SU-DHL-6 (cell line): ENCODE results near the gene PPT2.

Experiments used
- CTCF ChIP-seq: fragments of 200-600 bp; sonication (generic); IDR thresholded peaks from one replicate; pipeline ENCODE4 v1.5.1; 2017; ENCODE audit warnings: antibody characterized with exemption, mild to moderate bottlenecking, low read length, moderate library complexity; ENCODE audit not compliant: insufficient read depth, poor library complexity, severe bottlenecking
- EZH2phosphoT487 ChIP-seq: fragments of 200-600 bp; sonication (generic), shearing (Covaris generic); conservative IDR thresholded peaks from 2 replicates; pipeline ENCODE4 v1.6.1; 2018; ENCODE audit warnings: mild to moderate bottlenecking, antibody characterized with exemption, low read length, moderate library complexity, mixed read lengths

DNA sequence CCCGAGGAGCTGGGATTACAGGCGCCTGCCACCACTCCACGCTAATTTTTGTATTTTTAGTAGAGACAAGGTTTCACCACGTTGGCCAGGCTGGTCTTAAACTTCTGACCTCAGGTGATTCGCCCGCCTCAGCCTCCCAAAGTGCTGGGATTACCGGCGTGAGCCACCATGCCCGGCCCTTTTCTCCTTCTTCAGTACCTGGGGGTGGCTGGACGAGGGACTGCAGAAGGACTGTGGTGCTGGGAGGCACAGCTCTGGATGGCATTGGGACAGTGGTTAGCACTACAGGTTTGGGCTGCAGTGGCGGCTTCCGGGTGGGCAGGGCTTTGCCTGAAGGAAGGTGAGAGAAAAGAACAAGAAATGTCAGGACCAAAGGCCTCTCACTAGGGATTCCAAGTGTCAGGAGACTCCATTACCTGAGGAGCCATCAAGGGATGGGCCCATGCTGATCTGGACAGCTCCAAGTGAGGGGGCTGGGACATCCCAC is 33.3 kb upstream of the PPT2 start:
- TF ChIP-seq EZH2phosphoT487, result no peak
- TF ChIP-seq CTCF, result no peak
